GM12878 (cell line): Measurements from ENCODE around the gene TPSB2. TPM values are rescaled to one million over a fixed set of nuclear protein-coding genes. Genes with fewer than 3 reads are reported as not detected.
"Not testable (repeated sequence)": the region's sequence is repeated elsewhere in the genome, so short reads cannot be mapped to it uniquely, and the experiment has no call there.

ENCODE experiments used
- ATAC-seq: fragments of 200-7000 bp; cut with Tn5 transposase; 3 replicates; pipeline ENCODE4 v1.9.1; 2020; ENCODE audit warnings: mild to moderate bottlenecking, moderate library complexity
- BruUV-seq: library from RNA; stranded (reverse); fragments of 400-500 nt; replicated peaks from 2 replicates; lab custom pipeline; 2021; lab: Mats Ljungman, UMichigan
- CTCF ChIA-PET: fragments of 300-600 bp; sonication (Branson Sonifier 250); formaldehyde crosslinking; extraction: SDS; loops from one replicate; lab custom pipeline; 2021; ENCODE audit warnings: inconsistent platforms; lab: Yijun Ruan, JAX
- POLR2A ChIA-PET: fragments of 350-600 bp; formaldehyde crosslinking; extraction: SDS; loops from one replicate; lab custom pipeline; 2021; ENCODE audit warnings: inconsistent platforms; lab: Charles Lee
- RAD21 ChIA-PET: fragments of 300-600 bp; sonication (Branson Sonifier 250); formaldehyde crosslinking; loops from one replicate; lab custom pipeline; 2023; ENCODE audit warnings: antibody characterized with exemption; ENCODE audit not compliant: unreplicated experiment; lab: Charles Lee
- SMC1A ChIA-PET: fragments of 300-600 bp; sonication (Branson Sonifier 250); formaldehyde crosslinking; loops from one replicate; lab custom pipeline; 2023; ENCODE audit not compliant: unreplicated experiment, uncharacterized antibody; lab: Charles Lee
- DNase-seq: peaks from one replicate; pipeline ENCODE4 v3.0.0-alpha.2; 2011; ENCODE audit warnings: low read depth, low spot score
- FAIRE-seq: peaks from 3 replicates; lab custom pipeline; 2011; peaks lifted over from hg19 to GRCh38; lab: Jason Lieb, UNC
- H2AFZ ChIP-seq: 2 replicates; pipeline ENCODE4 v1.6.0; 2011; ENCODE audit warnings: low read depth, low read length, control low read depth; ENCODE audit not compliant: control insufficient read depth
- H3K27ac ChIP-seq: 2 replicates; pipeline ENCODE4 v1.5.1; 2011; ENCODE audit warnings: control low read depth; ENCODE audit not compliant: control insufficient read depth, insufficient read depth
- H3K27me3 ChIP-seq, 2 experiments: replicated peaks in 1 of 2; 2 replicates each; pipeline versions ENCODE4 v1.6.0 to v1.6.1; 2011; ENCODE audit warnings: low read length in 1 of 2; ENCODE audit not compliant: control insufficient read depth in 2 of 2, insufficient read depth in 2 of 2
- H3K36me3 ChIP-seq, 2 experiments: 2 replicates each; pipeline ENCODE4 v1.5.1; 2011; ENCODE audit warnings: low read length in 1 of 2; ENCODE audit not compliant: control insufficient read depth in 2 of 2, insufficient read depth in 2 of 2
- H3K4me1 ChIP-seq: 2 replicates; pipeline ENCODE4 v1.6.1; 2011; ENCODE audit warnings: mild to moderate bottlenecking, low read length, moderate library complexity, mixed read lengths; ENCODE audit not compliant: control insufficient read depth, insufficient read depth
- H3K4me2 ChIP-seq: 2 replicates; pipeline ENCODE4 v1.6.0; 2011; ENCODE audit warnings: control low read depth; ENCODE audit not compliant: control insufficient read depth, insufficient read depth
- H3K4me3 ChIP-seq: fragments of 200-600 bp; sonication (generic); 2 replicates; pipeline ENCODE4 v1.5.1; 2016
- H3K79me2 ChIP-seq: 2 replicates; pipeline ENCODE4 v1.6.0; 2011; ENCODE audit warnings: low read length; ENCODE audit not compliant: control insufficient read depth, insufficient read depth
- H3K9ac ChIP-seq: 2 replicates; pipeline ENCODE4 v1.8.0; 2011; ENCODE audit warnings: low read length, control low read depth, mixed read lengths; ENCODE audit not compliant: control insufficient read depth, insufficient read depth
- H3K9me3 ChIP-seq: replicated peaks from 3 replicates; pipeline ENCODE4 v1.5.1; 2011; ENCODE audit warnings: mild to moderate bottlenecking, low read length; ENCODE audit not compliant: control insufficient read depth, insufficient read depth
- H4K20me1 ChIP-seq: 2 replicates; pipeline ENCODE4 v1.6.0; 2011; ENCODE audit not compliant: control insufficient read depth, insufficient read depth
- WGBS: methylation state at CpG from one replicate; pipeline ENCODE4 v1.1.6; 2016; ENCODE audit warnings: low lambda C conversion rate; ENCODE audit not compliant: insufficient replicate concordance, insufficient coverage; ENCODE audit errors: missing lambda C conversion rate; 5-methylcytosine and 5-hydroxymethylcytosine counted together
- in situ Hi-C: fragments of 300-500 bp; cut with MboI; formaldehyde crosslinking; loops from 9 replicates; pipeline ENCODE4 v1.14.3; 2018; ENCODE audit warnings: mixed read lengths
- intact Hi-C: fragments of 100-400 bp; cut with micrococcal nuclease; formaldehyde crosslinking; loops from one replicate; pipeline ENCODE4 v1.14.2; 2022; ENCODE audit not compliant: unreplicated experiment
- polyA plus RNA-seq, 11 experiments: library from polyadenylated mRNA; depleted of rRNA in 4 of 11; unstranded in 6 of 11; stranded (reverse) in 5 of 11; fragments of >200 nt; fragmentation: Nextera tagmentation in 4 of 11; fragmentation: Illumina TruSeq in 1 of 11; extraction: Ambion mirVana in 4 of 11; extraction: Trizol in 1 of 11; gene quantifications; 1 replicate in 1 of 11; 2 replicates in 10 of 11; pipeline versions ENCODE4 v1.2.1 to v1.2.3, GENCODE V29; 2011 to 2016; ENCODE audit warnings: inconsistent platforms in 2 of 11, missing spikeins in 2 of 11, low read depth in 1 of 11
- total RNA-seq, 4 experiments: library from RNA; depleted of rRNA in 3 of 4; stranded (reverse); fragments of >200 nt in 3 of 4; fragmentation: Illumina TruSeq in 1 of 4; extraction: Trizol in 1 of 4; gene quantifications; 2 replicates each; pipeline versions ENCODE4 v1.2.1 to v1.2.3, GENCODE V29; 2013 to 2021

TPSB2 gene
- total and polyA plus RNA-seq, 10 of the 15 experiments (the other 5 are each of a cell fraction or from before 2014, with no cell fraction given) = not detected

DNA sequence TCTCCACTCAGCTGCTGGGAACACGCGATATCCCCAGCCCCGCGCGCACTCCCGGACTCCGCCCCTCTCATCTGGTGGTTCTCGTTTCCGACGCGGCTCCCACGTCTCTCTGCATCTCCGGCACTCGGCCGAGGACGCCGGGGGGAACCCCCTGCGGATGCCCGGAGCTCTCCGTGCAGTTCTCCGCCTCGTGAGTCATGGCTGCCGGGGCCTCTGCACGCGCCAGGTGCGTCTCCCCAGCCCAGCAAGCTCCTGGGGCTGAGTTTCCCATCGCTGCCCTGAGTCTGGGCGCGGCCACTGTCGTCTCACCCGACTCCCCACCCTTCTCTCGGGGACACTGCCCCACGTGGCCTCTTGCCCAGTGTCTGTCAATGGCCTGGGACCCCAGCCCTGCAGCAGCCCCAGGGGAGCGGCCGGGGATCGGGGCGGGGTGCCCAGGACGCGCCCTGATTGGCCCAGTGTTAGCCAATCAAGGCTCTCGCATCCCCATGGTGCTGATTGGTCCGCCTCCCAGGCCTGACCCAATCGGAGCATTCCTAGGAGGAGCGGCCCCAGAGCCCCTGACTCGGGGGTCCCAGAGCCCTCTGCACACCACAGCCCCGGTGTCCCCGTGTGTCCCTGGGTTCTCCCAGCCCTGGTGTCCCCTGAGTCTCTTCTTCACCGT, 23.8 kb upstream of the TPSB2 start:
- H3K9me3 ChIP-seq, RAD21 ChIA-PET, H2AFZ ChIP-seq, H3K27ac ChIP-seq, H3K4me1 ChIP-seq, H3K36me3 ChIP-seq, intact Hi-C loops, BruUV-seq, H3K4me2 ChIP-seq, H3K27me3 ChIP-seq, DNase-seq, CTCF ChIA-PET, SMC1A ChIA-PET, in situ Hi-C loops, H4K20me1 ChIP-seq, FAIRE-seq, H3K79me2 ChIP-seq, H3K4me3 ChIP-seq, POLR2A ChIA-PET, H3K9ac ChIP-seq: not testable (repeated sequence)
- no CpG with 5 or more reads among the region's 47 CpGs for WGBS
- ATAC-seq = peak; percentile 44; the same call in 1 of the 3 replicates

DNA sequence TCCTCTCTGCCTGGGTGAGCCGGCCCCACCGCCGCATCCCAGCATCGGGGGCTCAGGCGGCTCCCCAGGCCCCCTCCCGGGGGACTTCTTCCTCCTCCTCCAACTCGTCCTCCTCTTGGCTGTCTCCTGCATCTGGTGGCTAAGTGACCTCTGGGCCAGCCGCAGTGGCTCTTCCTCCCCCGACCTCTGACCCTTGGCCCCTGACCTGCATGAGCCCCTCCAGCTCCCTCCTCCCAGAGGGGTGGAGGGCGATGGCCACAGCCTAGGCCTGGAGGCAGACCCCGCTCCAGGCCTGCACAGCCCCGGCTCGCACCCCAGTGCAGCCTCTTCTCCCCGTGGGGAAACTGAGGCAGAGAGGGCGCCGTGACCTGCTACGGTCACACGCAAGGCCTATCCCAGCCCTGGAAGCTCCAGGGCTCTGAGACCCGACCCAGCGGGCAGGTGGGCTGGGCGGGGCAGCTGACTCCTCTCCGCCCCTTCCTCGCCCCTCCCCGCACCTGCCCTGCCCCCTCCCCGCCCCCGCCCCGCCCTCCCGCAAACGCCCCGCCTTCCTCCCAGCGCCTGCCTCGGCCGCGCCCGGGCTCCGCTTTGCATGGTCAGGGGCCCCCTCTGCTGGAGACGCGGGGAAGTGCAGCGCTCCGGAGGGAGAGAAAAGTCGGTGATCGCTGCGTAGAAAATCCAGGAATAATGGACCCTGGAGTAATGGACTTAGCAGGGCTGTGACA, 19.2 kb upstream of the TPSB2 start:
- H3K9ac ChIP-seq, CTCF ChIA-PET, H3K27me3 ChIP-seq, in situ Hi-C loops, H3K4me3 ChIP-seq, H3K4me1 ChIP-seq, POLR2A ChIA-PET, H3K79me2 ChIP-seq, DNase-seq, RAD21 ChIA-PET, H3K27ac ChIP-seq, SMC1A ChIA-PET, H3K4me2 ChIP-seq, H3K9me3 ChIP-seq, BruUV-seq, H2AFZ ChIP-seq, intact Hi-C loops, H4K20me1 ChIP-seq, H3K36me3 ChIP-seq, FAIRE-seq: not testable (repeated sequence)
- ATAC-seq = peak; percentile 77
- 80% methylated on average over 2 of the region's 43 CpGs for WGBS

DNA sequence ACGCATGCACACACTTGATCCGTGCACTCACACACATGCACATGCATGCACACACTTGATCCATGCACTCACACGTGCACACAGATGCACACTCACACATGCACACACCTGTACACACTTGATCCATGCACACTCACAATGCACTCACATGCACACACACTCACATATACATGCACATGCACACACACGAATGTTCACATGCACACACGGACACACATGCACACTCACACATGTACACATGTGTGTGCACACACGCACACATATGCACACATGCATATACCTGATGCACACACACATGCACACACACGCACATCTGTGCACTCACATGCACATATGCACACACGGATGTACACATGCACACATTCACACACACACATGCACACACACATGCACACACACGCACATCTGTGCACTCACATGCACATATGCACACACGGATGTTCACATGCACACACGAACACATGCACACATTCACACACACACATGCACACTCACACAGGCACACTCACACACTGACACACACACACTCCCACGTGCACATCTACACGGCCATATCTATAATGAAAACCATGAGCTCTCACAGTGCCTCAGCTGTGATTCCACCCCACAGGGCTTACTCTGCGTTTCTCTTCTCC, 18.0 kb upstream of the TPSB2 start:
- intact Hi-C loops, H3K27ac ChIP-seq, H3K36me3 ChIP-seq, H3K4me1 ChIP-seq, H3K9ac ChIP-seq, BruUV-seq, DNase-seq, SMC1A ChIA-PET, FAIRE-seq, H4K20me1 ChIP-seq, H3K9me3 ChIP-seq, H3K27me3 ChIP-seq, H2AFZ ChIP-seq, in situ Hi-C loops, H3K4me2 ChIP-seq, POLR2A ChIA-PET, H3K79me2 ChIP-seq, ATAC-seq, RAD21 ChIA-PET, H3K4me3 ChIP-seq: not testable (repeated sequence)
- CTCF ChIA-PET = interaction anchor here (0.9 kb wide), 1 partner anchor 160 kb away, joined by 3 read pairs; no protein-coding TSS in a partner anchor
- 50% methylated on average over 11 of the region's 14 CpGs for WGBS
